SU-DHL-6 (cell line): Measurements from ENCODE around the gene LDAH.

ENCODE experiments used
- H2AFZ ChIP-seq: fragments of 200-600 bp; sonication (generic); 2 replicates; pipeline ENCODE4 v1.6.1; 2014; ENCODE audit warnings: low read depth, mild to moderate bottlenecking, moderate library complexity, mixed read lengths, antibody characterized with exemption, low read length; ENCODE audit not compliant: severe bottlenecking
- H3F3A ChIP-seq: fragments of 200-600 bp; shearing (Covaris generic); 2 replicates; pipeline ENCODE4 v1.6.0; 2016; ENCODE audit warnings: antibody characterized with exemption, mild to moderate bottlenecking; ENCODE audit not compliant: insufficient read depth
- H3K27ac ChIP-seq: fragments of 200-600 bp; sonication (generic); 2 replicates; pipeline ENCODE4 v1.5.1; 2016; ENCODE audit warnings: low read depth, mild to moderate bottlenecking, low read length, moderate library complexity, mixed read lengths
- H3K27me3 ChIP-seq: fragments of 200-600 bp; sonication (generic), shearing (Covaris generic); 2 replicates; pipeline ENCODE4 v1.6.0; 2014; ENCODE audit warnings: mild to moderate bottlenecking, low read length
- H3K36me3 ChIP-seq: fragments of 200-600 bp; sonication (generic); 2 replicates; pipeline ENCODE4 v1.6.1; 2014; ENCODE audit warnings: mild to moderate bottlenecking, low read length, mixed read lengths
- H3K4me2 ChIP-seq: fragments of 300-600, 200-600 bp; shearing (Covaris generic), sonication (generic); 2 replicates; pipeline ENCODE4 v1.6.0; 2014; ENCODE audit warnings: low read length, low read depth, mild to moderate bottlenecking; ENCODE audit not compliant: poor library complexity, severe bottlenecking
- H3K4me3 ChIP-seq: fragments of 200-600 bp; sonication (generic); 2 replicates; pipeline ENCODE4 v1.5.1; 2014; ENCODE audit warnings: antibody characterized with exemption, low read length, mild to moderate bottlenecking, mixed read lengths; ENCODE audit not compliant: insufficient read depth, poor library complexity, severe bottlenecking
- H3K79me2 ChIP-seq: fragments of 200-600 bp; sonication (generic); 2 replicates; pipeline ENCODE4 v1.6.1; 2014; ENCODE audit warnings: mild to moderate bottlenecking, low read length, moderate library complexity; ENCODE audit not compliant: insufficient read depth
- H3K9ac ChIP-seq: fragments of 200-600 bp; sonication (generic); 2 replicates; pipeline ENCODE4 v1.7.0; 2014; ENCODE audit warnings: mild to moderate bottlenecking, low read length
- H3K9me2 ChIP-seq: fragments of 200-600 bp; sonication (generic); replicated peaks from 2 replicates; pipeline ENCODE4 v1.6.1; 2014; ENCODE audit warnings: low read length; ENCODE audit not compliant: insufficient read depth
- H3K9me3 ChIP-seq: fragments of 200-600 bp; sonication (generic); 2 replicates; pipeline ENCODE4 v1.6.1; 2014; ENCODE audit warnings: low read length, mixed read lengths; ENCODE audit not compliant: insufficient read depth
- H4K20me1 ChIP-seq: fragments of 200-600 bp; sonication (generic); 2 replicates; pipeline ENCODE4 v1.6.1; 2014; ENCODE audit warnings: low read depth, mild to moderate bottlenecking, antibody characterized with exemption, low read length, moderate library complexity, mixed read lengths
- EZH2phosphoT487 ChIP-seq: fragments of 200-600 bp; sonication (generic), shearing (Covaris generic); conservative IDR thresholded peaks from 2 replicates; pipeline ENCODE4 v1.6.1; 2018; ENCODE audit warnings: mild to moderate bottlenecking, antibody characterized with exemption, low read length, moderate library complexity, mixed read lengths
- TF ChIP-seq, protein P1 (sequence below): fragments of 200-600 bp; sonication (generic); IDR thresholded peaks from one replicate; pipeline ENCODE4 v1.5.1; 2017; ENCODE audit warnings: antibody characterized with exemption, mild to moderate bottlenecking, low read length, moderate library complexity; ENCODE audit not compliant: insufficient read depth, poor library complexity, severe bottlenecking

Gene LDAH

DNA sequence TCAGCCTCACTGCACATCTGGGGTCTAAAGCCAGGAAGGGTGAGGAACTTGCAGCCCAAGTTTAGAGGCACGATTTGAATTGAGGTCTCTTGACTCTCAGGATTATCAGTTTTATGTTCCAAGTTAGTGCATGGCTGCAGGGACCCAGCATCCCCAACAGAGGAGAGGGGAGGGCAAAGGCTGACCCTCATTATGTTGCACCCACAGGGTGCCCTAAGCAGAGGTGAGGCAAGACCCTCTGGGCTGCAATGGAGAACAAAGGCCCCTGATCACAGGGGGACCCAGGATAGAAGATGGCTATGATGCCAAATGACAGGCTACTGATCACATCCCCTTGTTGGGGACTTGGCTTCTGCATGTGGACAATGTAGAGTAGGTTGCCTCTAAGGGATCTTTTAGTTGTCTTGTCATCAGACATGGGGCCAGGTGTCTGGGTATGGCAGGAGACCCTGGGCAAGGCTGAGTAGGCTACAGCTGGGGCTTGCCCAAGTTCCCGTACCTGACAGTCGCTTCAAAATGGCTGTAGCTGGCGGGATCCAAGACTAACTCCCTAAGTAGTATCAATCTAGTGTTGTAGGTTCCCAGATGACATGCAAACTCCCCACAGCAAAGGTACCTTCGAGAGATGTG, 160.5 kb downstream of the LDAH start:
- Histone ChIP-seq H3F3A (no peaks in the 10 kb centered on the region), H3K36me3 (no peaks in the 10 kb centered on the region), H3K79me2 (no peaks in the 10 kb centered on the region), H3K9me2 (no peaks in the 10 kb centered on the region), H3K9me3 (no peaks in the 10 kb centered on the region), H3K27me3 (no peaks in the 10 kb centered on the region), H2AFZ (no peak overlapping the region), H4K20me1 (no peaks in the 10 kb centered on the region), H3K4me2 (no peak overlapping the region), H3K9ac (no peak overlapping the region), H3K27ac (no peak overlapping the region), H3K4me3 (no peak overlapping the region)
- no peak for TF ChIP-seq EZH2phosphoT487
- TF ChIP-seq, protein P1, sequence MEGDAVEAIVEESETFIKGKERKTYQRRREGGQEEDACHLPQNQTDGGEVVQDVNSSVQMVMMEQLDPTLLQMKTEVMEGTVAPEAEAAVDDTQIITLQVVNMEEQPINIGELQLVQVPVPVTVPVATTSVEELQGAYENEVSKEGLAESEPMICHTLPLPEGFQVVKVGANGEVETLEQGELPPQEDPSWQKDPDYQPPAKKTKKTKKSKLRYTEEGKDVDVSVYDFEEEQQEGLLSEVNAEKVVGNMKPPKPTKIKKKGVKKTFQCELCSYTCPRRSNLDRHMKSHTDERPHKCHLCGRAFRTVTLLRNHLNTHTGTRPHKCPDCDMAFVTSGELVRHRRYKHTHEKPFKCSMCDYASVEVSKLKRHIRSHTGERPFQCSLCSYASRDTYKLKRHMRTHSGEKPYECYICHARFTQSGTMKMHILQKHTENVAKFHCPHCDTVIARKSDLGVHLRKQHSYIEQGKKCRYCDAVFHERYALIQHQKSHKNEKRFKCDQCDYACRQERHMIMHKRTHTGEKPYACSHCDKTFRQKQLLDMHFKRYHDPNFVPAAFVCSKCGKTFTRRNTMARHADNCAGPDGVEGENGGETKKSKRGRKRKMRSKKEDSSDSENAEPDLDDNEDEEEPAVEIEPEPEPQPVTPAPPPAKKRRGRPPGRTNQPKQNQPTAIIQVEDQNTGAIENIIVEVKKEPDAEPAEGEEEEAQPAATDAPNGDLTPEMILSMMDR: no peak

DNA sequence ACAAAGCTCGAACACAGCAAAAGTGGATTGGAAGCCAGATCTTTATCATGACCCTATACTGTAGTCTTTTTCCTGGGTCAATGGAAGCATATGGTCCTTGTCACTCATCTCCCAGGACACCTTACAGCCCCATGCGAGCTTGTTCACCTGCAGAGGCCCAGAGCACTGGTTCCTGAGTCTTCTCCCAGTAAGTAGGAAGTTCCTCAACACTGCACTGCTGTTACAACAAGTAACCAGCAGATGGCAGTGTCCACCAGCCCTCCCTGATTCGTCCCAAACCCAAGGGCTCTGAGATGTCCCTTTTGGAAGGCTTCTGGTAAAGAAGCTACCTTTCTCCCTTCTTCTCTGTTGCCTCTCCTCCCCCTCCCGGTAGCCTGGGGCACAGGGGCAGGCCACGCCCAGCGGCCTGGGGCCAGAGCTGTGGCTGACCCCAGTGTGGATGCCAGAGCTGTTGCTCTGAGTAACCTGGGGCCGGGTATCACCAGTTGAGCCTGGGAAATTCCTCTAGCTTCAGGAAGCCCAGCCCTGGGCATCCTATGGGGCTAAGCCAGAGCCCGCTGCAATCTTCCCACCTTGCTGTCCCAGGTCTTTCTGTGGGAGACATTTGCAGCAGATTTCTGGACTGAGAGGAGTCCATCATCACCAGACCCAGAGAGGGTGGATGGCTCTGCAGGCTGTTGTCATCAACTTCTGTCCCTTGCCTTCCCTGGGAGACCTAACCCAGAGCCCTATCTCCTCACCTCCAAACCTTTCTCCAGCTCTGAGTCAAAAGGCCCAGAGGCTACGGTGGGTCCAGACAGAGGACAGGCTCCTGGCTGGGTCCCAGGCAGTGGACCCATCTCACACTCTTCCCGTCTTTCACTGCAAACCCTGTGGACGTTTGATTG, 161.2 kb downstream of the LDAH start:
- H3K36me3 ChIP-seq: no peaks in the 10 kb centered on the region
- H3K4me2 ChIP-seq: no peak overlapping the region
- H3K27ac ChIP-seq: no peak overlapping the region
- no peak overlapping the region for H3K9ac ChIP-seq
- H3K79me2 ChIP-seq: no peaks in the 10 kb centered on the region
- H3F3A ChIP-seq: no peaks in the 10 kb centered on the region
- TF ChIP-seq, protein P1: peak; percentile 76
- TF ChIP-seq EZH2phosphoT487: no peak
- H3K9me2 ChIP-seq: no peaks in the 10 kb centered on the region
- no peaks in the 10 kb centered on the region for H3K9me3 ChIP-seq
- H2AFZ ChIP-seq: no peak overlapping the region
- H4K20me1 ChIP-seq: no peaks in the 10 kb centered on the region
- H3K4me3 ChIP-seq: no peak overlapping the region
- no peaks in the 10 kb centered on the region for H3K27me3 ChIP-seq

DNA sequence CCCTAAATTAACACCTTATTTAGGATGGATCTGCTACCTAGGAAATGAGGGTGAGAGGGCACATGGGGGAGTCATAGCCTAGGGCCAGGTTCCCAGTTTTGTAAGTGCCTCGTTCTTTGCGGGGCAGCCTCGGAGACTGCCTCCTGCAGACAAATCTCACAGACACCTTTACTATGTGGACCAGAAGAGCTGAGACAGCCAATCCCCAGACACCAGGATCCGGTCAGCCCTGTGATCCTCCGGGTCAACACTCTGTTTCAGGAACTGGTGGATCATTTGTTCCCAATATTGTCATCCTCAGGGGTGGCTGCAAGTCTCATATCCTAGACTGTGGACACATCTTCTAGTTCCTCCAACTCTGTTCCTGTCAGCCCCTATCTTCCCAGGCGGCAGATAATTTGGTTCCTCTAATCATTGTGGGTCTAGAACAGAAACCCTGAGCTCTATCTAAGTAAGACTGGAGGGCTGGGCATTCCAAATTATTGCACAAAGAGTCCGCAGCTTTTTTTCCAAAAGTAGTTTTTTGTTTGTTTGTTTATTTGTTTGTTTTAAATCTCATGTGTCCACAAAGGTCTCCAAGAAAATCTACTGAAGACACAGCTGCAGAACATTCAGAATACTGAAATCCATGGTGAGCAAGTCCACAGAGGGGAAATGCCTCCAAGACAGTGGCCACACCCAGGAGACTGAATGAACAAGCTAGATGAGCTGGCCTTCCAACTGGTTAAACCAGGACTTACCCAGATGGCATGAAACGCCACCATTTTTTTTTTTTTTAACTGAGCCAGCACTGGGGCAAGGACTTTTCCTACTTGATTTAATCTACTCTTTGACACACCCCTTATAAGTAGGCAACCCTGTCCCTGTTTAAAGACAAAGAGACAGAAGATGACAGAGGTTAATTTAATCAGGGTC, 162.1 kb downstream of the LDAH start:
- Histone ChIP-seq H3K27me3 (no peaks in the 10 kb centered on the region), H3K9me2 (no peaks in the 10 kb centered on the region), H2AFZ (no peak overlapping the region), H3K9ac (no peak overlapping the region), H3K4me3 (no peak overlapping the region), H3K27ac (no peak overlapping the region), H3K79me2 (no peaks in the 10 kb centered on the region), H3K9me3 (no peaks in the 10 kb centered on the region), H3K36me3 (no peaks in the 10 kb centered on the region), H4K20me1 (no peaks in the 10 kb centered on the region), H3F3A (no peaks in the 10 kb centered on the region), H3K4me2 (no peak overlapping the region)
- TF ChIP-seq EZH2phosphoT487: no peak
- TF ChIP-seq, protein P1: no peak
